Natural killer cell (primary cell): Measurements from ENCODE around the gene KLF16. TPM values are rescaled to one million over a fixed set of nuclear protein-coding genes. Genes with fewer than 3 reads are reported as not detected.
A peak's percentile ranks its signal among the peaks of the same experiment; 100 is the strongest.

Experiments
- ATAC-seq, 3 donors: fragments of 150-1000 bp in 2 of 3; fragments of 200-7000 bp in 1 of 3; cut with Tn5 transposase; 1 replicate in 1 of 3; 2 replicates in 2 of 3; pipeline ENCODE4 v1.10.0; 2021; ENCODE audit warnings: mild to moderate bottlenecking in 2 of 3, moderate library complexity in 2 of 3
- DNase-seq, 2 donors: peaks; one replicate each; pipeline versions ENCODE4 v3.0.0 to v3.0.0-alpha.2; 2013 to 2021; ENCODE audit warnings: mixed read lengths in 1 of 2
- H3K27ac ChIP-seq: one replicate; pipeline ENCODE4 v1.5.1; 2013; ENCODE audit warnings: mild to moderate bottlenecking, low read length
- H3K27me3 ChIP-seq: one replicate; pipeline ENCODE4 v1.6.1; 2013; ENCODE audit warnings: low read length; ENCODE audit not compliant: control insufficient read depth, insufficient read depth
- H3K36me3 ChIP-seq: one replicate; pipeline ENCODE4 v1.6.1; 2013; ENCODE audit warnings: low read length; ENCODE audit not compliant: control insufficient read depth, insufficient read depth
- H3K4me1 ChIP-seq: one replicate; pipeline ENCODE4 v1.6.1; 2013; ENCODE audit warnings: low read length; ENCODE audit not compliant: control insufficient read depth, insufficient read depth
- H3K4me3 ChIP-seq: one replicate; pipeline ENCODE4 v1.5.1; 2013; ENCODE audit warnings: low read length
- H3K9me3 ChIP-seq: one replicate; pipeline ENCODE4 v1.6.1; 2013; ENCODE audit warnings: low read length; ENCODE audit not compliant: control insufficient read depth, insufficient read depth
- H3K27ac Mint-ChIP-seq, 2 donors: one replicate each; pipeline ENCODE4 v1.8.0; 2022; ENCODE audit warnings: mild to moderate bottlenecking in 2 of 2, mixed read lengths in 2 of 2, moderate library complexity in 1 of 2
- H3K27me3 Mint-ChIP-seq, 2 donors: one replicate each; pipeline ENCODE4 v1.8.0; 2022; ENCODE audit warnings: low read depth in 2 of 2, mixed read lengths in 2 of 2
- H3K36me3 Mint-ChIP-seq: one replicate; pipeline ENCODE4 v1.8.0; 2022; ENCODE audit warnings: mixed read lengths
- H3K4me1 Mint-ChIP-seq, 2 donors: one replicate each; pipeline ENCODE4 v1.8.0; 2022; ENCODE audit warnings: mixed read lengths in 2 of 2
- H3K4me3 Mint-ChIP-seq: one replicate; pipeline ENCODE4 v1.8.0; 2022; ENCODE audit warnings: mild to moderate bottlenecking, moderate library complexity, mixed read lengths
- H3K9me3 Mint-ChIP-seq, 2 donors: one replicate each; pipeline ENCODE4 v1.8.0; 2022; ENCODE audit warnings: mixed read lengths in 2 of 2
- CTCF ChIP-seq: fragments of 200-600 bp; IDR thresholded peaks from one replicate; pipeline ENCODE4 v1.8.0; 2022; ENCODE audit warnings: antibody characterized with exemption
- WGBS: methylation state at CpG from one replicate; pipeline ENCODE4 v1.1.7; 2013; ENCODE audit warnings: missing lambda C conversion rate; ENCODE audit not compliant: insufficient coverage; 5-methylcytosine and 5-hydroxymethylcytosine counted together
- intact Hi-C: fragments of 100-400 bp; cut with micrococcal nuclease; formaldehyde crosslinking; loops from one replicate; pipeline ENCODE4 v1.14.2; 2022
- total RNA-seq, 4 donors: library from RNA; stranded (reverse); fragments of 120-200 nt in 1 of 4; gene quantifications; one replicate each; pipeline versions ENCODE4 v1.2.3 to v1.2.4, GENCODE V29; 2013 to 2022

KLF16 gene
- 10 to 100 TPM; 29.1 to 38.4 (median 34.8) TPM for total RNA-seq
- 7.9 TPM for total RNA-seq (2013)

GRCh38 chr19:1863328-1863637 lies at the start of gene KLF16:
Gene KLF16, minus strand, starts transcription at chr19:1863579. Its CDS starts 82 bp downstream, at chr19:1863497.
- H3K4me1 ChIP-seq, result peaks cover 52% of the 10 kb centered on the region
- intact Hi-C loops, result loop anchor here (5.0 kb wide), 1 partner anchor 34 kb away; no protein-coding TSS in a partner anchor
- no peak for TF ChIP-seq CTCF
- no peak for DNase-seq
- H3K27me3 Mint-ChIP-seq, result no peaks in the 10 kb centered on the region
- no peaks in the 10 kb centered on the region for H3K27me3 ChIP-seq
- peaks cover 15 to 51% of the 10 kb centered on the region in 2 donors for H3K4me1 Mint-ChIP-seq
- no peaks in the 10 kb centered on the region for H3K9me3 Mint-ChIP-seq
- peak within 1 kb of the TSS; percentile 92 for H3K27ac Mint-ChIP-seq
- WGBS, result under 1% methylated on average over 63 of the region's 63 CpGs
- ATAC-seq, result no peak
- H3K36me3 Mint-ChIP-seq, result no peaks in the 10 kb centered on the region
- no peaks in the 10 kb centered on the region for H3K36me3 ChIP-seq
- H3K4me3 ChIP-seq, result peak within 1 kb of the TSS; percentile 73
- H3K9me3 ChIP-seq, result no peaks in the 10 kb centered on the region
- H3K27ac ChIP-seq, result peak within 1 kb of the TSS; percentile 67
- peak within 1 kb of the TSS; percentile 98 for H3K4me3 Mint-ChIP-seq

- no peak overlapping the region for H3K27ac Mint-ChIP-seq
- 98% methylated on average over 77 of the region's 77 CpGs for WGBS
- no peaks in the 10 kb centered on the region for H3K27me3 Mint-ChIP-seq
Observed at GRCh38 chr19:1912760-1913505, 49.6 kb upstream of the KLF16 start.

GRCh38 chr19:1911995-1912394 lies 48.6 kb upstream of the KLF16 start:
- H3K36me3 Mint-ChIP-seq, result no peaks in the 10 kb centered on the region
- TF ChIP-seq CTCF, result no peak
- peaks cover 36% of the 10 kb centered on the region for H3K4me1 ChIP-seq
- no peak overlapping the region for H3K4me3 ChIP-seq
- H3K27ac ChIP-seq, result no peak overlapping the region
- H3K9me3 Mint-ChIP-seq, result no peaks in the 10 kb centered on the region
- no peaks in the 10 kb centered on the region for H3K27me3 Mint-ChIP-seq
- DNase-seq (no peak), ATAC-seq (no peak)
- peaks cover 20 to 27% of the 10 kb centered on the region in 2 donors for H3K4me1 Mint-ChIP-seq
- peak overlapping the region in 1 of 2 donors; percentile 33 for H3K27ac Mint-ChIP-seq
- peaks cover 5% of the 10 kb centered on the region for H3K36me3 ChIP-seq
- H3K9me3 ChIP-seq, result no peaks in the 10 kb centered on the region
- intact Hi-C loops, result no loop called here
- no peaks in the 10 kb centered on the region for H3K27me3 ChIP-seq
- H3K4me3 Mint-ChIP-seq, result no peak overlapping the region
- 93% methylated on average over 37 of the region's 37 CpGs for WGBS

More at GRCh38 chr19:1912760-1913505, 49.6 kb upstream of the KLF16 start:
- H3K9me3 Mint-ChIP-seq, result no peaks in the 10 kb centered on the region
- H3K27ac ChIP-seq, result no peak overlapping the region
- H3K4me1 ChIP-seq, result peaks cover 27% of the 10 kb centered on the region
- H3K4me3 Mint-ChIP-seq, result no peak overlapping the region
- no peaks in the 10 kb centered on the region for H3K9me3 ChIP-seq
- no peaks in the 10 kb centered on the region for H3K27me3 ChIP-seq
- no peak overlapping the region for H3K4me3 ChIP-seq
- H3K36me3 ChIP-seq, result peaks cover 9% of the 10 kb centered on the region
- intact Hi-C loops, result no loop called here
- no peak for TF ChIP-seq CTCF
- DNase-seq (no peak), ATAC-seq (no peak)
- peaks cover 20 to 27% of the 10 kb centered on the region in 2 donors for H3K4me1 Mint-ChIP-seq
- no peaks in the 10 kb centered on the region for H3K36me3 Mint-ChIP-seq
